ENCODE results near the gene RASGRF1.

RASGRF1 gene

DNA sequence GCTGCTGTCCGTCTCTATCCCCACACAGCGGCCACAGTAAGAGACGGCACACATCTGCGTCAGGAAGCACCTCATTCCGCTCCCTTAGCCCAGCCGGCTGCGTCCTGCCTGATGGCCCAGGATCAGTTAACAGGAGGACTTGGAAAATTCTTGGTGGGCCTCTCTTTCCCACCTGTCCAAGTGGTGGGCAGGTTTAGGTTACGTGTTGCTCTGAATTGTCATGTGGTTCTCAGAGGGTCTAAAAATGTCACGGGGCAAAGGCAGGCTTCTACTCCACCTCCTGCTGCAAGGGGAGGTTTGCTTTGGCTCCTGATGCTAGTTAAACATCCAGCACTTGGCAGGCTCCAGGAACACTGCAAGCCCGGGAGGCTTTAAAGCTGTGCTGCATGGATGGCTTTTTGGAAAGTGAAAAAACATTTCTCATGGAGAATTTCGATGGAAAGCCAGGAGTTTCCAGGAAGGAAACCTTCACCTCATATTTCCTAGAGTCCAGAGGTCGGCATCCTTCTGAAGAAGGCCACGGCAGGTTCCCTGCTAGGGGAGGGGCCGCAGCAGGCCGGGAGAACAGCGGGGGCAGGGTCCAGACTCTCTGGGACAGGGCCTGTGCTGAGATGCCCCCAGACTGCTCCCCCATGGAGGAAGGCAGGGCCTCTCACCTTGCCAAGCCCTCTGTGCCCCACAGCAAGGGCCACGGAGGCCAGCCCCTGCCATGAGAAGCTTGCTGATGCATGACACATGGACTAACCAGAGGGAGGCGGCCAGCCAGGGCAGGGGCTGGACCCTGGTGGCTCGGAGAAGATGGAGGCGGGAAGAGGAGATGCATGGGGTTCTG lies 156.5 kb downstream of the RASGRF1 start:
- TF ChIP-seq ELF4 (IDR thresholded peaks at IDR 0.05) (no peak), ZNF384 (IDR thresholded peaks at IDR 0.05) (no peak), CTBP1 (IDR thresholded peaks at IDR 0.05; ENCODE audit: borderline replicate concordance) (no peak), FOXK2 (IDR thresholded peaks at IDR 0.05) (no peak), SUZ12 (IDR thresholded peaks at IDR 0.05) (no peak), HDGF (IDR thresholded peaks at IDR 0.05; ENCODE audit: borderline replicate concordance) (no peak), BHLHE40 (IDR thresholded peaks at IDR 0.05; ENCODE audit: borderline replicate concordance) (no peak), NFRKB (IDR thresholded peaks at IDR 0.05) (no peak), SP1 (IDR thresholded peaks at IDR 0.05) (no peak)
- no peak for DNase-seq (ENCODE audit: extremely low spot score)
- POLR2A ChIA-PET, result no interaction called here
- CTCF ChIA-PET, result no interaction called here

GRCh38 chr15:78933187-78933822 lies 157.3 kb downstream of the RASGRF1 start:
- TF ChIP-seq FOXM1 (IDR thresholded peaks at IDR 0.05; ENCODE audit: borderline replicate concordance), result no peak
- no peak for TF ChIP-seq PKNOX1 (IDR thresholded peaks at IDR 0.05)
- no peak for TF ChIP-seq CTBP1 (IDR thresholded peaks at IDR 0.05; ENCODE audit: borderline replicate concordance)
- no peak for TF ChIP-seq SP1 (IDR thresholded peaks at IDR 0.05)
- TF ChIP-seq HDGF (IDR thresholded peaks at IDR 0.05; ENCODE audit: borderline replicate concordance), result no peak
- TF ChIP-seq TARDBP (IDR thresholded peaks at IDR 0.05), result no peak
- no peak for TF ChIP-seq ARNT (IDR thresholded peaks at IDR 0.05)
- no peak for TF ChIP-seq SUZ12 (IDR thresholded peaks at IDR 0.05)
- no peak for TF ChIP-seq NFRKB (IDR thresholded peaks at IDR 0.05)
- TF ChIP-seq ZNF384 (IDR thresholded peaks at IDR 0.05), result no peak
- no peak for TF ChIP-seq FOXK2 (IDR thresholded peaks at IDR 0.05)
- TF ChIP-seq L3MBTL2 (conservative IDR thresholded peaks at IDR 0.05), result no peak
- TF ChIP-seq ELF4 (IDR thresholded peaks at IDR 0.05), result no peak
- TF ChIP-seq FOXA1 (IDR thresholded peaks at IDR 0.05), result no peak
- TF ChIP-seq LEF1 (IDR thresholded peaks at IDR 0.05; ENCODE audit: borderline replicate concordance), result no peak
- TF ChIP-seq BHLHE40 (IDR thresholded peaks at IDR 0.05; ENCODE audit: borderline replicate concordance), result no peak
- CTCF ChIA-PET, result no interaction called here
- DNase-seq (ENCODE audit: extremely low spot score), result no peak
- POLR2A ChIA-PET, result no interaction called here

DNA sequence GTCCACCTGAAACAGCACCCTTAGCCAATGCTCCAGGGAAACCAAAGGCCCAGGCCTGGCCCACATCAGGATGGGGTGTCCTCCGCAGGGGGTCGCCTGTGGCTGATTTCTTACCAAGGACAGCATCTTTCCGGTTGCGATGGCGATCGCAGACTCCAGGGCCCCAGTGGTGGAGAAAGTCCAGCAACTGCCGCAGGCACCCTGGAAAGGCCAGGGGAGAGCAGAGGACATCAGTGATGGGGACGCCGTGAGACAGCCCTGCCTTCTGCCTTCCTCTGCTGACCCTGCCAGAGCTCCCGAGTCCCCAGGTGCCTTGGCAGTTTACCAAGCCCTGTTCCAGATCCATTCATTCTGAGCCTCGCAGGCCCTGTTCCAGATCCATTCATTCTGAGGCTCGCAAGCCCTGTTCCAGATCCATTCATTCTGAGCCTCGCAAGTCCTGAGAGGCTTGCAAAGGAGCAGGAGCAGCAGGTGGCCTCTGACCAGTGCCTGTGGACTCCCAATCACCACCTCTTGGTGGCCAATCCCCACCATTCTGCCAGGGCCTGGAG lies 158.2 kb downstream of the RASGRF1 start:
- DNase-seq (ENCODE audit: extremely low spot score), result no peak
- CTCF ChIA-PET, result no interaction called here
- TF ChIP-seq ZNF384 (IDR thresholded peaks at IDR 0.05) (no peak), TARDBP (IDR thresholded peaks at IDR 0.05) (no peak), CTBP1 (IDR thresholded peaks at IDR 0.05; ENCODE audit: borderline replicate concordance) (no peak), BHLHE40 (IDR thresholded peaks at IDR 0.05; ENCODE audit: borderline replicate concordance) (no peak), ELF4 (IDR thresholded peaks at IDR 0.05) (no peak), HDGF (IDR thresholded peaks at IDR 0.05; ENCODE audit: borderline replicate concordance) (no peak), L3MBTL2 (conservative IDR thresholded peaks at IDR 0.05) (no peak), NFRKB (IDR thresholded peaks at IDR 0.05) (no peak), FOXM1 (IDR thresholded peaks at IDR 0.05; ENCODE audit: borderline replicate concordance) (no peak), SP1 (IDR thresholded peaks at IDR 0.05) (no peak), FOXA1 (IDR thresholded peaks at IDR 0.05) (no peak), PKNOX1 (IDR thresholded peaks at IDR 0.05) (no peak), FOXK2 (IDR thresholded peaks at IDR 0.05) (no peak), SUZ12 (IDR thresholded peaks at IDR 0.05) (no peak), LEF1 (IDR thresholded peaks at IDR 0.05; ENCODE audit: borderline replicate concordance) (no peak), ARNT (IDR thresholded peaks at IDR 0.05) (no peak)
- POLR2A ChIA-PET, result no interaction called here

DNA sequence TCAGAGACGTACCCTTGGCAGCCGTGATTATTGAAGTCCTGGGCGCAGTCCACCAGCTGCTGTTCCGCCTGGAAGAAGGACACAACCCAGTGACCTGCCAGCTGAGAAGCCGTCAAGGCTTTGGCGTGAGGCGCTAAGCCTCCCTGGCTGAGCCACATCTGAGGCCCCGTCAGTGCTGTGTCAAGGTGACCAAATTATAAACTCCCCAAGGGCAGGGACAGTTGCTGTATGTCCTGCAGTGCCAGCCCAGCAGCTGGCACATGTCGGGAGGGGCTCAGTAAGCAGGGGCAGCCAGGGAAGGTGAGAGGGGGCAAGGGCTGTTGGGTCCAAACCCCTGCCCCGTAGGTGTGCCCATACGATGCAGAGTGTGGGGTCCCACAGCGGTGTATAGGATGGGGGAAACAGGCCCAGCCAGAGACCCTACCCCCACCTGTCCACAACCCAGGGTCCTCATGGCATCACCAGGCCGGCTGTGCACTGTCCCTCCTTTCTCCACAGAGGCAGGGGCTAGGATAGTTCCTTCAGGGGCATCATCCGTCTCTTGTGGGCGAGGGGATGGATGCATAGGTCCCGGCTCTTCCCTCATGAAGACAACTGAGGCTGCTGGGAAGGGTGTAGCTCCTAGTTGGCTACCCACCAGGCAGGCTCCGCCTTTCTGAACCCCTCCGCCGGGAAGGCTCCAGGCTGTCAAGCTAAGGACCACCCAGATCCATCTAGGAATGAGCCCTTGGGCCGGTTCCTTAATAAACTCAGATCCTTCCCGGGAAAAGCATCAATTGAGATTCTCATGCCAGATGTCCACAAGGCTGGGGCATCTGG lies 158.9 kb downstream of the RASGRF1 start:
- CTCF ChIA-PET, result no interaction called here
- TF ChIP-seq CTBP1 (IDR thresholded peaks at IDR 0.05; ENCODE audit: borderline replicate concordance), result no peak
- TF ChIP-seq SP1 (IDR thresholded peaks at IDR 0.05), result no peak
- TF ChIP-seq ELF4 (IDR thresholded peaks at IDR 0.05), result no peak
- no peak for TF ChIP-seq PKNOX1 (IDR thresholded peaks at IDR 0.05)
- no peak for TF ChIP-seq L3MBTL2 (conservative IDR thresholded peaks at IDR 0.05)
- TF ChIP-seq BHLHE40 (IDR thresholded peaks at IDR 0.05; ENCODE audit: borderline replicate concordance), result no peak
- no peak for TF ChIP-seq SUZ12 (IDR thresholded peaks at IDR 0.05)
- no peak for TF ChIP-seq ARNT (IDR thresholded peaks at IDR 0.05)
- TF ChIP-seq NFRKB (IDR thresholded peaks at IDR 0.05), result no peak
- no peak for TF ChIP-seq FOXK2 (IDR thresholded peaks at IDR 0.05)
- TF ChIP-seq FOXA1 (IDR thresholded peaks at IDR 0.05), result no peak
- TF ChIP-seq LEF1 (IDR thresholded peaks at IDR 0.05; ENCODE audit: borderline replicate concordance), result no peak
- no peak for TF ChIP-seq HDGF (IDR thresholded peaks at IDR 0.05; ENCODE audit: borderline replicate concordance)
- TF ChIP-seq FOXM1 (IDR thresholded peaks at IDR 0.05; ENCODE audit: borderline replicate concordance), result no peak
- no peak for TF ChIP-seq ZNF384 (IDR thresholded peaks at IDR 0.05)
- TF ChIP-seq TARDBP (IDR thresholded peaks at IDR 0.05), result no peak
- no peak for DNase-seq (ENCODE audit: extremely low spot score)
- POLR2A ChIA-PET, result no interaction called here
